Measurements from ENCODE around the gene PC.

Gene PC

DNA sequence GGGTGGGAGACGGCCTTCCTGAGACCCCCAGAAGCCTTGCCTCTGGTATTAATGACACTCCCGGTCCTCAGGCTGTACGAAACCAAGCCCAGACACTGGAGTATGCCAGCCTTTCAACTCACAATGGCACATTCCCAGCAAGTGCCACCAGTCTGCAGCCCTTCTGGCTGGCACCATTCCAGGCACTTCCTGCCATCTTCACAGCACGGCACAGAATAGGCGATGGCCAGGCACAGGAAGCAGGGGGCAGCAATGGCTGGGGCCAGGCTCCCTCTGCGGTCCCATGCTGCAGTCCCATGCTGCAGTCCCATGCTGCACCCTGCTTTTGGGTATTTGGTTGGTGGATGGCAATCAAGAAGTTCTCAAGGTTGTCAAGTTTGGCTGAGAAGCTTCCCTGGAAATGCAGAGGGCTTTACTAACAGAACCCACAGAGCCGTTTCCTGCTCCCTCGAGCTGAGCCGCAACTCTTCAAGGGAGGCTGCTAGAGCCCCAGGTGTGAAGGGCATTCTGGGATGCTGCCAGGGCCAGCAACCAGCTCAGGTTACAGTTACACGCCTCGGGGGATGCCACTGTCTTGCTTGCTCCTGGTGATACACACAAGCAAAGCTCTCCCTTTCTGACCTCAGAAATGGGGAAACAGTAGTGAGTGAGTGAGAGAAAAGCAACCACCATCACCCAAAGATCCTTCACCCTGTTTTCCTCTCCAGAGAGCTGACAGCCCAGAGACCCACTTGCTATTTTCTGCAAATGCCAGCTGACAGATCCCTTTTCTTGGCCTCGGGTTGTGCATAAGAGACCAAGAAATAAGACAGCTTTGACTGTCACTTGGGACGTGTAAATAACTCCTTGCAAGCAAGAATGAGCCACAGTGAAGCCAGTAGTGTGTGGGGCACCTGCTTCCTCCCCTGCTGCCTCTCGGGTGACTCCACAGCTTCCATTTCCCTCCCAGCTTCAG lies 77.4 kb downstream of the PC start:
- TF ChIP-seq, protein P1, sequence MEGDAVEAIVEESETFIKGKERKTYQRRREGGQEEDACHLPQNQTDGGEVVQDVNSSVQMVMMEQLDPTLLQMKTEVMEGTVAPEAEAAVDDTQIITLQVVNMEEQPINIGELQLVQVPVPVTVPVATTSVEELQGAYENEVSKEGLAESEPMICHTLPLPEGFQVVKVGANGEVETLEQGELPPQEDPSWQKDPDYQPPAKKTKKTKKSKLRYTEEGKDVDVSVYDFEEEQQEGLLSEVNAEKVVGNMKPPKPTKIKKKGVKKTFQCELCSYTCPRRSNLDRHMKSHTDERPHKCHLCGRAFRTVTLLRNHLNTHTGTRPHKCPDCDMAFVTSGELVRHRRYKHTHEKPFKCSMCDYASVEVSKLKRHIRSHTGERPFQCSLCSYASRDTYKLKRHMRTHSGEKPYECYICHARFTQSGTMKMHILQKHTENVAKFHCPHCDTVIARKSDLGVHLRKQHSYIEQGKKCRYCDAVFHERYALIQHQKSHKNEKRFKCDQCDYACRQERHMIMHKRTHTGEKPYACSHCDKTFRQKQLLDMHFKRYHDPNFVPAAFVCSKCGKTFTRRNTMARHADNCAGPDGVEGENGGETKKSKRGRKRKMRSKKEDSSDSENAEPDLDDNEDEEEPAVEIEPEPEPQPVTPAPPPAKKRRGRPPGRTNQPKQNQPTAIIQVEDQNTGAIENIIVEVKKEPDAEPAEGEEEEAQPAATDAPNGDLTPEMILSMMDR (conservative IDR thresholded peaks at IDR 0.05; ENCODE audit: low read depth, low read length) = no peak
- no peak for DNase-seq (ENCODE audit: low read depth)
- no peak overlapping the region for H3K4me3 ChIP-seq (ENCODE audit: low read length)

DNA sequence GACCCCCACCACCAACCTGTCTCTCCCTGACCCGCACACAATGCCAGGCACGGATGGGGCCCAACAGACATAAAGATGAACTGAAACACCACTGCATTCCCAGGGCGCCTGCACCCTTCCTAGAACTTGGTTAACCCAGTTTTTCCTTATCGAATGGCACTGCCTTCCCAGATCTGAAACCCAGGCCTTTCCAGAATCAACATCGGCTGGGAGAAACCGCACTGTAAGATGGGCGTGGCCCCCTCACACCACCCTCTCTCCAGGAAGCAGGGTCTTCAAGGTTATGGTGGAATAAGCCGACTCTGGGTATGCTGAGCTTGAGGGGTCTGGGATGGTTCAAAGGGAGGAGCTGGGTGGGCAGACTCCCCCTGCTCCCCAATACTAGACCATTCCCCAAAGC lies 78.2 kb downstream of the PC start:
- TF ChIP-seq, protein P1 (conservative IDR thresholded peaks at IDR 0.05; ENCODE audit: low read depth, low read length) = no peak

GRCh38 chr11:66879583-66879982 lies 78.6 kb downstream of the PC start:
- DNase-seq (ENCODE audit: low read depth) = no peak
- TF ChIP-seq, protein P1 (conservative IDR thresholded peaks at IDR 0.05; ENCODE audit: low read depth, low read length) = no peak
- H3K4me3 ChIP-seq (ENCODE audit: low read length) = no peak overlapping the region

More for the DNA sequence above, 78.2 kb downstream of the PC start:
- no peak overlapping the region for H3K4me3 ChIP-seq (ENCODE audit: low read length)
- DNase-seq (ENCODE audit: low read depth) = no peak

- DNase-seq (ENCODE audit: low read depth) = no peak
- H3K4me3 ChIP-seq (ENCODE audit: low read length) = no peak overlapping the region
- TF ChIP-seq, protein P1 (conservative IDR thresholded peaks at IDR 0.05; ENCODE audit: low read depth, low read length) = no peak
Observed at GRCh38 chr11:66879000-66879399, 79.2 kb downstream of the PC start.

GRCh38 chr11:66878474-66878873 lies 79.7 kb downstream of the PC start:
- DNase-seq (ENCODE audit: low read depth) = no peak
- TF ChIP-seq, protein P1 (conservative IDR thresholded peaks at IDR 0.05; ENCODE audit: low read depth, low read length) = no peak
- H3K4me3 ChIP-seq (ENCODE audit: low read length) = no peak overlapping the region

GRCh38 chr11:66877588-66878385 lies 80.4 kb downstream of the PC start:
- DNase-seq (ENCODE audit: low read depth) = no peak
- TF ChIP-seq, protein P1 (conservative IDR thresholded peaks at IDR 0.05; ENCODE audit: low read depth, low read length) = no peak
- no peak overlapping the region for H3K4me3 ChIP-seq (ENCODE audit: low read length)

Data from retinal pigment epithelial cell (primary cell).